Measurements from ENCODE around the gene MEOX2. TPM values are rescaled to one million over a fixed set of nuclear protein-coding genes. Genes with fewer than 3 reads are reported as not detected.

The MEOX2 gene
- total RNA-seq, 1 donor from 2014 or later, result not detected

DNA sequence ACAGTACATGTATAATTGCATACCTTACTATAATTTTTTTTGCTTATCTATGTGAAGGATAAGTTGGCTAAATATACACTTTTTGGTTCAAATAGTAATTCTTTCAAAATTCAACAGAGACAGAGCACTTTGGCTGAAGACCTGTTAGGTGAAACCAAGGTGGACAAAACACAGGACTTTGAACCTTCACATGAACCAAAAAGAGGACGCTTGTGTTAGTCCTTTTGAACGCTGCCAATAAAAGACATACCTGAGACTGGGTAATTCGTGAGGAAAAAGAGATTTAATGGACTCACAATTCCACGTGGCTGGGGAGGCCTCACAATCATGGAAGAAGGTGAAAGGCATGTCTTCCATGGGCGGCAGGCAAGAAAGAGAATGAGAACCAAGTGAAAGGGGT, 120.0 kb downstream of the MEOX2 start:
- TF ChIP-seq, protein P1, sequence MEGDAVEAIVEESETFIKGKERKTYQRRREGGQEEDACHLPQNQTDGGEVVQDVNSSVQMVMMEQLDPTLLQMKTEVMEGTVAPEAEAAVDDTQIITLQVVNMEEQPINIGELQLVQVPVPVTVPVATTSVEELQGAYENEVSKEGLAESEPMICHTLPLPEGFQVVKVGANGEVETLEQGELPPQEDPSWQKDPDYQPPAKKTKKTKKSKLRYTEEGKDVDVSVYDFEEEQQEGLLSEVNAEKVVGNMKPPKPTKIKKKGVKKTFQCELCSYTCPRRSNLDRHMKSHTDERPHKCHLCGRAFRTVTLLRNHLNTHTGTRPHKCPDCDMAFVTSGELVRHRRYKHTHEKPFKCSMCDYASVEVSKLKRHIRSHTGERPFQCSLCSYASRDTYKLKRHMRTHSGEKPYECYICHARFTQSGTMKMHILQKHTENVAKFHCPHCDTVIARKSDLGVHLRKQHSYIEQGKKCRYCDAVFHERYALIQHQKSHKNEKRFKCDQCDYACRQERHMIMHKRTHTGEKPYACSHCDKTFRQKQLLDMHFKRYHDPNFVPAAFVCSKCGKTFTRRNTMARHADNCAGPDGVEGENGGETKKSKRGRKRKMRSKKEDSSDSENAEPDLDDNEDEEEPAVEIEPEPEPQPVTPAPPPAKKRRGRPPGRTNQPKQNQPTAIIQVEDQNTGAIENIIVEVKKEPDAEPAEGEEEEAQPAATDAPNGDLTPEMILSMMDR (IDR thresholded peaks at IDR 0.05; ENCODE audit: unreplicated experiment), result no peak
- Mint-ChIP-seq H3K4me1 (peaks cover 8% of the 10 kb centered on the region), H3K36me3 (no peaks in the 10 kb centered on the region), H3K27me3 (ENCODE audit: low read depth) (no peaks in the 10 kb centered on the region), H3K9me3 (peaks cover 3% of the 10 kb centered on the region), H3K4me3 (no peak overlapping the region), H3K27ac (no peak overlapping the region)
- DNase-seq (ENCODE audit: low spot score in 2 of 2, unreplicated experiment in 2 of 2), result no peak

DNA sequence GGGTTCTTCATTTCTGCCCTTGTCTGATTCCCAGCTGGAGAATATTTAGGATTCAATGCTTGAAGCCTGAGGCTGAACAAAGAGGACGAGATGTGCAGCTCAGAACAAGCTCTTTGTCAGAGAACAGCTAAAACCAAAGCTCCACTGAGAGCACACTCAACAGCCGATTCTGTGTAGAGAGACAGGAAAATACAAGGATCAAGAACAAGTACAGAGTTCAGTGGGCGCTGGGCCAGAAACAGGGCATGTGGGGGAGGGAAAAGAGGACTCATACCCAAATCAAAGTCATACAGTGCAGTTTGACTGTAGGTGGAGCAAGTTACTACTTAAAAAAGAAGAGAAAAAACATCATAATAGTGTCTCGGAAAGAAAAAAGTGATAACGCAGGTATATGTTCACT, 124.6 kb downstream of the MEOX2 start, which contains the start of gene AGMO:
TSS of gene AGMO (minus strand) at position 181 of the 400 bp plus-strand sequence.
- no peaks in the 10 kb centered on the region for H3K9me3 Mint-ChIP-seq
- H3K27ac Mint-ChIP-seq, result peak within 1 kb of the TSS; percentile 1
- TF ChIP-seq, protein P1 (IDR thresholded peaks at IDR 0.05; ENCODE audit: unreplicated experiment), result no peak
- no peaks in the 10 kb centered on the region for H3K27me3 Mint-ChIP-seq (ENCODE audit: low read depth)
- peaks cover 11% of the 10 kb centered on the region for H3K4me1 Mint-ChIP-seq
- no peak for DNase-seq (ENCODE audit: low spot score in 2 of 2, unreplicated experiment in 2 of 2)
- no peaks in the 10 kb centered on the region for H3K36me3 Mint-ChIP-seq
- no peak within 1 kb of the TSS for H3K4me3 Mint-ChIP-seq

Other genes starting within 250 kb of the MEOX2 start
- 0.95 to 1.1 TPM (median 1.0 TPM) in 3 replicates for gene AGMO, start 124.7 kb downstream of the MEOX2 start, total RNA-seq

All from mesothelial cell of epicardium (in vitro differentiated cells).